ENCODE measurements around the gene MSRB2. TPM values are rescaled to one million over a fixed set of nuclear protein-coding genes. Genes with fewer than 3 reads are reported as not detected.

Gene MSRB2
- total and polyA plus RNA-seq, 2 of the 8 experiments (the other 6 are each of a cell fraction or from before 2014, with no cell fraction given) = 11.0 to 13.9 TPM

- no peak overlapping the region for H4K91ac ChIP-seq (replicated peaks; ENCODE audit: insufficient read length, low read length)
- H3K9me3 ChIP-seq (ENCODE audit: insufficient read depth in 2 of 2, low read depth in 1 of 2, low read length in 1 of 2) = no peaks in the 10 kb centered on the region
- H3K36me3 ChIP-seq (ENCODE audit: control insufficient read depth in 2 of 4, insufficient read depth in 4 of 4, low read length in 3 of 4) = no peaks in the 10 kb centered on the region
- H2BK5ac ChIP-seq (ENCODE audit: low read depth, low read length) = no peak overlapping the region
- H3K79me2 ChIP-seq (ENCODE audit: control insufficient read depth in 1 of 2, insufficient read depth in 2 of 2, low read length in 2 of 2) = no peaks in the 10 kb centered on the region
- no peak overlapping the region for H2AFZ ChIP-seq (ENCODE audit: low read length)
- no peaks in the 10 kb centered on the region for H4K20me1 ChIP-seq (replicated peaks in 1 of 2; ENCODE audit: control insufficient read depth in 1 of 2, insufficient read depth in 2 of 2, low read length in 2 of 2)
- DNase-seq (ENCODE audit: low read depth in 1 of 2, low spot score in 2 of 2) (no peak), FAIRE-seq (no peak)
- H3K4ac ChIP-seq (replicated peaks; ENCODE audit: insufficient read length, low read depth, low read length) = no peak overlapping the region
- H3K27ac ChIP-seq (ENCODE audit: low read depth, low read length) = no peak overlapping the region
- H4K5ac ChIP-seq (ENCODE audit: insufficient read length, low read depth, low read length) = no peak overlapping the region
- WGBS, 2 experiments (ENCODE audit: extremely low coverage in 1 of 2, insufficient coverage in 1 of 2, insufficient read length in 1 of 2, insufficient replicate concordance in 2 of 2, low coverage in 1 of 2, low lambda C conversion rate in 2 of 2, missing lambda C conversion rate in 1 of 2) = 99% methylated on average over 4 of the region's 4 CpGs; no CpG with 5 or more reads in 1 of the 2 experiments
- H2BK120ac ChIP-seq (replicated peaks; ENCODE audit: low read depth, low read length) = no peak overlapping the region
- H2AK5ac ChIP-seq (ENCODE audit: low read depth, low read length) = no peak overlapping the region
- H3K79me1 ChIP-seq (ENCODE audit: low read depth, low read length) = no peaks in the 10 kb centered on the region
- TF ChIP-seq GABPA (IDR thresholded peaks at IDR 0.05; ENCODE audit: borderline replicate concordance, insufficient read depth, low read length) (no peak), CTCF (IDR thresholded peaks at IDR 0.05; ENCODE audit: control extremely low read depth in 1 of 3, insufficient read depth in 1 of 3, low read depth in 1 of 3, low read length in 3 of 3) (no peak), POLR2AphosphoS5 (IDR thresholded peaks at IDR 0.05; ENCODE audit: low read depth, low read length) (no peak), FOSL1 (IDR thresholded peaks at IDR 0.05; ENCODE audit: insufficient read depth, low read depth, low read length) (no peak), BRCA1 (IDR thresholded peaks at IDR 0.05; ENCODE audit: low read depth, low read length) (no peak)
- H3K18ac ChIP-seq (ENCODE audit: extremely low read depth, low read length) = no peak overlapping the region
- H3K14ac ChIP-seq (ENCODE audit: insufficient read length) = no peak overlapping the region
- no peak overlapping the region for H4K8ac ChIP-seq (ENCODE audit: extremely low read depth, insufficient read depth, low read length)
- H3K23me2 ChIP-seq (ENCODE audit: low read depth, low read length) = no peaks in the 10 kb centered on the region; the same call in 1 of the 2 replicates
- H3K4me2 ChIP-seq (ENCODE audit: insufficient read depth in 1 of 2, low read depth in 2 of 2, low read length in 2 of 2) = no peak overlapping the region
- H3K4me1 ChIP-seq (replicated peaks in 1 of 4; ENCODE audit: control insufficient read depth in 3 of 4, insufficient read depth in 4 of 4, low read length in 3 of 4) = no peaks in the 10 kb centered on the region
- no peaks in the 10 kb centered on the region for H3K27me3 ChIP-seq (replicated peaks in 1 of 4; ENCODE audit: control insufficient read depth in 3 of 4, extremely low read depth in 1 of 4, insufficient read depth in 3 of 4, low read length in 3 of 4)
- H2BK15ac ChIP-seq (ENCODE audit: low read length) = no peak overlapping the region
- no peak overlapping the region for H2BK12ac ChIP-seq (ENCODE audit: low read depth, low read length)
- H3K9ac ChIP-seq (replicated peaks in 1 of 4; ENCODE audit: extremely low read depth in 1 of 4, low read depth in 3 of 4, low read length in 3 of 4) = no peak overlapping the region
- no peak overlapping the region for H3K23ac ChIP-seq (ENCODE audit: insufficient read length)
- H3K4me3 ChIP-seq (ENCODE audit: extremely low read depth in 1 of 4, insufficient read depth in 2 of 4, low read depth in 3 of 4, low read length in 4 of 4) = no peak overlapping the region
- H3K56ac ChIP-seq (replicated peaks; ENCODE audit: insufficient read length, low read depth, low read length) = no peak overlapping the region
- POLR2A ChIA-PET (ENCODE audit: partially characterized antibody) = no interaction called here
- H2BK20ac ChIP-seq (ENCODE audit: low read length) = no peak overlapping the region
- CTCF ChIA-PET (ENCODE audit: partially characterized antibody) = interaction anchor here (0.7 to 1.5 kb wide), 2 partner anchors 10 to 22 kb away, joined by 3 to 4 read pairs; no protein-coding TSS in a partner anchor
Observed at GRCh38 chr10:23136462-23136861, 41.1 kb downstream of the MSRB2 start.
